K562 (cell line): ENCODE measurements around the gene SLC2A14. TPM values are rescaled to one million over a fixed set of nuclear protein-coding genes. Genes with fewer than 3 reads are reported as not detected.
"Not testable (repeated sequence)": the region's sequence is repeated elsewhere in the genome, so short reads cannot be mapped to it uniquely, and the experiment has no call there.

Source experiments
- ATAC-seq: fragments of 200-7000 bp; cut with Tn5 transposase; 3 replicates; pipeline ENCODE4 v1.9.1; 2020; ENCODE audit warnings: moderate library complexity
- BruUV-seq: library from RNA; stranded (reverse); fragments of 400-500 nt; replicated peaks from 2 replicates; lab custom pipeline; 2021; lab: Mats Ljungman, UMichigan
- CTCF ChIA-PET: fragments of 300-600 bp; formaldehyde crosslinking; extraction: SDS; loops from one replicate; lab custom pipeline; 2021; ENCODE audit warnings: low intra/inter-chr PET ratio; lab: Yijun Ruan, JAX
- POLR2A ChIA-PET: fragments of 300-600, 350-650 bp; sonication (Branson Sonifier 250); formaldehyde crosslinking; extraction: SDS; loops from one replicate; lab custom pipeline; 2021; ENCODE audit warnings: antibody characterized with exemption, inconsistent platforms; lab: Yijun Ruan, JAX
- DNase-seq, 4 experiments: peaks; one replicate each; pipeline versions ENCODE4 v3.0.0 to v3.0.0-alpha.2; 2011 to 2018; ENCODE audit warnings: low spot score in 3 of 4, mixed read lengths in 3 of 4; ENCODE audit errors: extremely low read depth in 1 of 4
- FAIRE-seq: peaks from 2 replicates; lab custom pipeline; 2011; peaks lifted over from hg19 to GRCh38; lab: Jason Lieb, UNC
- H2AFZ ChIP-seq: 2 replicates; pipeline ENCODE4 v1.6.0; 2011; ENCODE audit warnings: low read depth, low read length, control low read depth, inconsistent platforms
- H3K27ac ChIP-seq: fragments of 200-600 bp; 3 replicates; pipeline ENCODE4 v1.8.0; 2011; ENCODE audit warnings: low read depth, mild to moderate bottlenecking, control low read depth, inconsistent platforms, low read length, moderate library complexity, mixed read lengths; ENCODE audit errors: extremely low read depth
- H3K27me3 ChIP-seq, 2 experiments: fragments of 300-600 bp in 1 of 2; 2 replicates in 1 of 2; 3 replicates in 1 of 2; pipeline versions ENCODE4 v1.6.0 to v1.8.0; 2011; ENCODE audit warnings: inconsistent platforms in 2 of 2, low read length in 2 of 2, mild to moderate bottlenecking in 1 of 2, mixed read lengths in 1 of 2, moderate library complexity in 1 of 2; ENCODE audit not compliant: control insufficient read depth in 2 of 2, insufficient read depth in 2 of 2
- H3K36me3 ChIP-seq: fragments of 300-600 bp; 3 replicates; pipeline ENCODE4 v1.8.0; 2011; ENCODE audit warnings: mild to moderate bottlenecking, low read length, inconsistent platforms; ENCODE audit not compliant: control insufficient read depth, insufficient read depth
- H3K4me1 ChIP-seq, 2 experiments: fragments of 200-600 bp in 1 of 2; replicated peaks in 1 of 2; 2 replicates in 1 of 2; 3 replicates in 1 of 2; pipeline versions ENCODE4 v1.5.1 to v1.8.0; 2011; ENCODE audit warnings: inconsistent platforms in 2 of 2, low read length in 2 of 2, mild to moderate bottlenecking in 1 of 2, mixed read lengths in 1 of 2, moderate library complexity in 1 of 2; ENCODE audit not compliant: control insufficient read depth in 2 of 2, insufficient read depth in 2 of 2
- H3K4me2 ChIP-seq: 2 replicates; pipeline ENCODE4 v1.6.1; 2011; ENCODE audit warnings: low read length, control low read depth, inconsistent platforms, mixed read lengths; ENCODE audit not compliant: insufficient read depth
- H3K4me3 ChIP-seq: fragments of 200-600 bp; sonication (generic), shearing (Covaris generic); 2 replicates; pipeline ENCODE4 v1.5.1; 2016; ENCODE audit warnings: control low read depth, inconsistent platforms
- H3K79me2 ChIP-seq: fragments of 200-600 bp; 3 replicates; pipeline ENCODE4 v1.8.0; 2011; ENCODE audit warnings: low read length, inconsistent platforms; ENCODE audit not compliant: control insufficient read depth, insufficient read depth
- H3K9ac ChIP-seq, 2 experiments: 2 replicates each; pipeline versions ENCODE4 v1.6.0 to v1.6.1; 2011; ENCODE audit warnings: low read depth in 2 of 2, low read length in 2 of 2, control low read depth in 1 of 2, inconsistent platforms in 1 of 2, mild to moderate bottlenecking in 1 of 2, mixed read lengths in 1 of 2; ENCODE audit not compliant: insufficient read depth in 1 of 2
- H3K9me1 ChIP-seq: one replicate; pipeline ENCODE4 v1.6.0; 2011; ENCODE audit warnings: inconsistent platforms, mild to moderate bottlenecking, low read length, moderate library complexity; ENCODE audit not compliant: control insufficient read depth, insufficient read depth
- H3K9me3 ChIP-seq: replicated peaks from 2 replicates; pipeline ENCODE4 v1.5.1; 2011; ENCODE audit warnings: low read depth, low read length, inconsistent platforms; ENCODE audit not compliant: control insufficient read depth, insufficient read depth
- H4K20me1 ChIP-seq: replicated peaks from 2 replicates; pipeline ENCODE4 v1.6.1; 2011; ENCODE audit warnings: low read length, inconsistent platforms, mixed read lengths; ENCODE audit not compliant: control insufficient read depth, insufficient read depth
- BCL6 ChIP-seq: fragments of 250-450 bp; sonication (Bioruptor Pico); IDR thresholded peaks from 2 replicates; pipeline ENCODE4 v1.4.0; 2020
- GTF2A2 ChIP-seq: IDR thresholded peaks from 2 replicates; pipeline ENCODE4 v1.6.1; 2016; ENCODE audit warnings: mild to moderate bottlenecking, missing genetic modification characterization, missing compliant biosample characterization
- MIER1 ChIP-seq: fragments of 450-650 bp; IDR thresholded peaks from 2 replicates; pipeline ENCODE4 v1.6.1; 2016; ENCODE audit warnings: antibody characterized with exemption, mild to moderate bottlenecking, low read depth
- POU5F1 ChIP-seq: fragments of 150-350 bp; IDR thresholded peaks from 2 replicates; pipeline ENCODE4 v1.6.1; 2014; ENCODE audit warnings: borderline replicate concordance, low read length, low read depth, mild to moderate bottlenecking; ENCODE audit not compliant: partially characterized antibody
- ZNF431 ChIP-seq: sonication (generic); formaldehyde crosslinking; IDR thresholded peaks from 2 replicates; pipeline ENCODE4 v1.8.0; 2022; ENCODE audit warnings: mild to moderate bottlenecking, missing genetic modification reagents
- ZNF57 ChIP-seq: fragments of 450-650 bp; formaldehyde crosslinking; IDR thresholded peaks from 2 replicates; pipeline ENCODE4 v1.4.0; 2020; ENCODE audit warnings: mild to moderate bottlenecking, moderate library complexity
- WGBS: fragments of 100-300 bp; shearing (Covaris generic); methylation state at CpG from one replicate; pipeline ENCODE4 v1.1.6; 2016; ENCODE audit warnings: low coverage, mixed read lengths; ENCODE audit not compliant: insufficient coverage; ENCODE audit errors: missing lambda C conversion rate; 5-methylcytosine and 5-hydroxymethylcytosine counted together
- in situ Hi-C: fragments of 300-500 bp; cut with MboI; formaldehyde crosslinking; loops from 4 replicates; pipeline ENCODE4 v1.15.0; 2018; ENCODE audit warnings: inconsistent platforms, mixed read lengths
- intact Hi-C: fragments of 100-400 bp; cut with micrococcal nuclease; formaldehyde crosslinking; loops from 2 replicates; pipeline ENCODE4 v1.14.2; 2022
- polyA plus RNA-seq, 8 experiments: library from polyadenylated mRNA; depleted of rRNA in 4 of 8; stranded (reverse) in 5 of 8; unstranded in 3 of 8; fragments of >200 nt; fragmentation: Nextera tagmentation in 2 of 8; fragmentation: Illumina TruSeq in 1 of 8; extraction: Ambion mirVana in 2 of 8; extraction: Trizol in 1 of 8; gene quantifications; 2 replicates each; pipeline versions ENCODE4 v1.2.1 to v1.2.3, GENCODE V29; 2011 to 2014; ENCODE audit warnings: inconsistent platforms in 1 of 8, missing spikeins in 1 of 8
- total RNA-seq, 7 experiments: library from RNA; depleted of rRNA in 6 of 7; stranded (reverse); fragments of >200 nt in 6 of 7; fragmentation: Illumina TruSeq in 2 of 7; extraction: Trizol in 2 of 7; gene quantifications; 2 replicates each; pipeline versions ENCODE4 v1.2.1 to v1.2.3, GENCODE V29; 2011 to 2021; ENCODE audit warnings: low replicate concordance in 1 of 7

Gene SLC2A14
- total and polyA plus RNA-seq, 9 of the 15 experiments (the other 6 are each of a cell fraction or from before 2014, with no cell fraction given): 0.13 to 8.9 (median 4.8) TPM; not detected in 1

- no peak for TF ChIP-seq MIER1
Measured at GRCh38 chr12:7793211-7793610, 79.5 kb downstream of the SLC2A14 start (continued).

GRCh38 chr12:7788884-7789528 lies 83.7 kb downstream of the SLC2A14 start, which contains the start of gene NANOG:
Gene NANOG, plus strand, starts transcription at chr12:7789402. Its CDS starts 213 bp downstream, at chr12:7789615.
- CTCF ChIA-PET: not testable (repeated sequence)

GRCh38 chr12:7788294-7788660 lies 84.4 kb downstream of the SLC2A14 start:
- POLR2A ChIA-PET: no interaction called here
- no peak for TF ChIP-seq ZNF57
- TF ChIP-seq BCL6 (CRISPR knock-in tag): no peak
- no peak for TF ChIP-seq GTF2A2 (tag)
- no peak for TF ChIP-seq ZNF431
- no peak for TF ChIP-seq POU5F1

More at GRCh38 chr12:7788884-7789528, 83.7 kb downstream of the SLC2A14 start, which contains the start of gene NANOG:
- H3K27ac ChIP-seq, H3K9me3 ChIP-seq, H3K9ac ChIP-seq, H2AFZ ChIP-seq, H3K9me1 ChIP-seq, H3K4me1 ChIP-seq, H4K20me1 ChIP-seq, POLR2A ChIA-PET, H3K79me2 ChIP-seq, ATAC-seq, BruUV-seq, DNase-seq, H3K4me3 ChIP-seq, H3K4me2 ChIP-seq, H3K36me3 ChIP-seq, intact Hi-C loops, in situ Hi-C loops: not testable (repeated sequence)
- H3K27me3 ChIP-seq: peaks cover 2 to 14% of the 10 kb centered on the region in 2 experiments; a peak in 3 of 5 replicates
- peak; percentile 56 for FAIRE-seq
- WGBS: 3% methylated on average over 9 of the region's 13 CpGs

More at GRCh38 chr12:7788294-7788660, 84.4 kb downstream of the SLC2A14 start:
- Histone ChIP-seq H3K79me2 (no peaks in the 10 kb centered on the region), H3K36me3 (no peaks in the 10 kb centered on the region), H3K9me3 (no peaks in the 10 kb centered on the region), H2AFZ (no peak overlapping the region), H3K9me1 (no peaks in the 10 kb centered on the region), H3K4me2 (no peak overlapping the region), H3K27ac (no peak overlapping the region), H3K9ac (no peak overlapping the region), H3K4me3 (no peak overlapping the region), H4K20me1 (no peaks in the 10 kb centered on the region), H3K4me1 (no peaks in the 10 kb centered on the region), H3K27me3 (peaks cover 2 to 10% of the 10 kb centered on the region in 2 experiments; a peak in 3 of 5 replicates)
- no TSS peak for BruUV-seq
- in situ Hi-C loops: no loop called here
- CTCF ChIA-PET: no interaction called here
- DNase-seq (no peak), ATAC-seq (no peak), FAIRE-seq (no peak)
- 0% methylated on average over 4 of the region's 4 CpGs for WGBS
- intact Hi-C loops: no loop called here
